Ishikawa (cell line): Measurements from ENCODE around the gene OLFML2B.

Source experiments
- CEBPB ChIP-seq: IDR thresholded peaks from 2 replicates; pipeline ENCODE4 v1.6.1; 2012
- CREB1 ChIP-seq: IDR thresholded peaks from 2 replicates; pipeline ENCODE4 v1.6.1; 2012; ENCODE audit warnings: low read depth
- EGR1 ChIP-seq: IDR thresholded peaks from 2 replicates; pipeline ENCODE4 v1.6.1; 2012
- EP300 ChIP-seq: IDR thresholded peaks from 2 replicates; pipeline ENCODE4 v1.6.1; 2012; ENCODE audit warnings: borderline replicate concordance
- FOXM1 ChIP-seq: IDR thresholded peaks from 2 replicates; pipeline ENCODE4 v1.6.1; 2012; ENCODE audit warnings: low read depth, borderline replicate concordance
- MAX ChIP-seq: IDR thresholded peaks from 2 replicates; pipeline ENCODE4 v1.6.1; 2012
- NFIC ChIP-seq: IDR thresholded peaks from 2 replicates; pipeline ENCODE4 v1.6.1; 2012
- RAD21 ChIP-seq: IDR thresholded peaks from 2 replicates; pipeline ENCODE4 v1.6.1; 2012; ENCODE audit warnings: low read depth
- TAF1 ChIP-seq: IDR thresholded peaks from 2 replicates; pipeline ENCODE4 v1.6.1; 2012; ENCODE audit warnings: low read depth, mild to moderate bottlenecking
- TCF12 ChIP-seq: IDR thresholded peaks from 2 replicates; pipeline ENCODE4 v1.6.1; 2012; ENCODE audit warnings: low read depth
- TEAD4 ChIP-seq: IDR thresholded peaks from 2 replicates; pipeline ENCODE4 v1.6.1; 2012
- USF1 ChIP-seq: IDR thresholded peaks from 2 replicates; pipeline ENCODE4 v1.6.1; 2012
- YY1 ChIP-seq: IDR thresholded peaks from 2 replicates; pipeline ENCODE4 v1.6.1; 2012; ENCODE audit warnings: low read depth
- ZBTB7A ChIP-seq: IDR thresholded peaks from 2 replicates; pipeline ENCODE4 v1.6.1; 2012; ENCODE audit warnings: low read depth
- TF ChIP-seq, protein P1 (sequence below): IDR thresholded peaks from 2 replicates; pipeline ENCODE4 v1.6.1; 2012; ENCODE audit warnings: low read depth, mild to moderate bottlenecking

Gene OLFML2B

GRCh38 chr1:161987303-161987702, 36.4 kb downstream of the OLFML2B start:
- no peak for TF ChIP-seq USF1
- TF ChIP-seq, protein P1, sequence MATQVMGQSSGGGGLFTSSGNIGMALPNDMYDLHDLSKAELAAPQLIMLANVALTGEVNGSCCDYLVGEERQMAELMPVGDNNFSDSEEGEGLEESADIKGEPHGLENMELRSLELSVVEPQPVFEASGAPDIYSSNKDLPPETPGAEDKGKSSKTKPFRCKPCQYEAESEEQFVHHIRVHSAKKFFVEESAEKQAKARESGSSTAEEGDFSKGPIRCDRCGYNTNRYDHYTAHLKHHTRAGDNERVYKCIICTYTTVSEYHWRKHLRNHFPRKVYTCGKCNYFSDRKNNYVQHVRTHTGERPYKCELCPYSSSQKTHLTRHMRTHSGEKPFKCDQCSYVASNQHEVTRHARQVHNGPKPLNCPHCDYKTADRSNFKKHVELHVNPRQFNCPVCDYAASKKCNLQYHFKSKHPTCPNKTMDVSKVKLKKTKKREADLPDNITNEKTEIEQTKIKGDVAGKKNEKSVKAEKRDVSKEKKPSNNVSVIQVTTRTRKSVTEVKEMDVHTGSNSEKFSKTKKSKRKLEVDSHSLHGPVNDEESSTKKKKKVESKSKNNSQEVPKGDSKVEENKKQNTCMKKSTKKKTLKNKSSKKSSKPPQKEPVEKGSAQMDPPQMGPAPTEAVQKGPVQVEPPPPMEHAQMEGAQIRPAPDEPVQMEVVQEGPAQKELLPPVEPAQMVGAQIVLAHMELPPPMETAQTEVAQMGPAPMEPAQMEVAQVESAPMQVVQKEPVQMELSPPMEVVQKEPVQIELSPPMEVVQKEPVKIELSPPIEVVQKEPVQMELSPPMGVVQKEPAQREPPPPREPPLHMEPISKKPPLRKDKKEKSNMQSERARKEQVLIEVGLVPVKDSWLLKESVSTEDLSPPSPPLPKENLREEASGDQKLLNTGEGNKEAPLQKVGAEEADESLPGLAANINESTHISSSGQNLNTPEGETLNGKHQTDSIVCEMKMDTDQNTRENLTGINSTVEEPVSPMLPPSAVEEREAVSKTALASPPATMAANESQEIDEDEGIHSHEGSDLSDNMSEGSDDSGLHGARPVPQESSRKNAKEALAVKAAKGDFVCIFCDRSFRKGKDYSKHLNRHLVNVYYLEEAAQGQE = no peak
- TF ChIP-seq ZBTB7A = no peak
- no peak for TF ChIP-seq MAX
- no peak for TF ChIP-seq EGR1
- TF ChIP-seq FOXM1 = no peak
- TF ChIP-seq YY1 = no peak
- no peak for TF ChIP-seq TAF1
- no peak for TF ChIP-seq TCF12

- TF ChIP-seq RAD21 (no peak), TEAD4 (no peak), EGR1 (no peak), TAF1 (no peak), TCF12 (no peak), ZBTB7A (no peak), FOXM1 (no peak), NFIC (no peak), USF1 (no peak), YY1 (no peak), CEBPB (no peak), EP300 (no peak), CREB1 (no peak), MAX (no peak)
- TF ChIP-seq, protein P1 = no peak
These were observed 37.3 kb downstream of the OLFML2B start for GRCh38 chr1:161986328-161986727.

GRCh38 chr1:161985301-161985822, 38.3 kb downstream of the OLFML2B start:
- TF ChIP-seq EP300 = no peak
- TF ChIP-seq RAD21 = no peak
- TF ChIP-seq FOXM1 = no peak
- no peak for TF ChIP-seq TEAD4

DNA sequence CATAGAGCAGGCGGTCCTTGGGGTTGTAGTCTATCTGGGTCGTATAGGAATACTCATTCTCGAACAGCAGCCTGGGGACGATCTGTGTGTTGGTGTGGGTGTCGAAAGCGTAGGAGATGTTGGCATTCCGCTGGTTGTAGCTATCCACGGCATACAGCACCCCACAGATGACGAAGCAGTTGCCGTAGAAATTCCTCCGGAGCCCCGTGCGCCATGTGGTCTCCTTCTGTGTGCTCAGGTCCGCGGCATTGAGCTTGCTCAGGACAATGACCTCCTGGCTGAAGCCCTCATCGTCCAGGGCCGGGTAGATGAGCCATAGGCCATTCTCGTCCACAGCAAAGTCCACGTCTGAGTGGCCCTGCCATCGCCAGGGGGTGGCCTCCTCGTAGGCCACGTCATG, 39.9 kb downstream of the OLFML2B start:
- no peak for TF ChIP-seq CREB1
- TF ChIP-seq EGR1 = no peak
- TF ChIP-seq USF1 = no peak
- no peak for TF ChIP-seq YY1
- TF ChIP-seq, protein P1 = no peak
- TF ChIP-seq TCF12 = no peak
- no peak for TF ChIP-seq EP300
- TF ChIP-seq ZBTB7A = no peak
- no peak for TF ChIP-seq FOXM1
- TF ChIP-seq RAD21 = no peak
- no peak for TF ChIP-seq TAF1
- no peak for TF ChIP-seq CEBPB
- no peak for TF ChIP-seq MAX
- TF ChIP-seq TEAD4 = no peak
- no peak for TF ChIP-seq NFIC
